HL-60 (cell line): ENCODE results near the gene MINPP1.

Experiments used
- CTCF ChIP-seq: IDR thresholded peaks from one replicate; pipeline ENCODE4 v1.5.1; 2011; ENCODE audit warnings: low read length, control low read depth, inconsistent platforms; ENCODE audit not compliant: insufficient read depth
- GABPA ChIP-seq: IDR thresholded peaks from 2 replicates; pipeline ENCODE4 v1.6.1; 2012; ENCODE audit warnings: low read depth
- POLR2AphosphoS5 ChIP-seq: IDR thresholded peaks from 2 replicates; pipeline ENCODE4 v1.6.1; 2012; ENCODE audit warnings: low read depth
- TF ChIP-seq, protein P1 (sequence below): IDR thresholded peaks from 2 replicates; pipeline ENCODE4 v1.6.1; 2012; ENCODE audit warnings: low read depth; ENCODE audit not compliant: insufficient replicate concordance

- TF ChIP-seq POLR2AphosphoS5 (no peak), CTCF (no peak), GABPA (no peak)
- TF ChIP-seq, protein P1, sequence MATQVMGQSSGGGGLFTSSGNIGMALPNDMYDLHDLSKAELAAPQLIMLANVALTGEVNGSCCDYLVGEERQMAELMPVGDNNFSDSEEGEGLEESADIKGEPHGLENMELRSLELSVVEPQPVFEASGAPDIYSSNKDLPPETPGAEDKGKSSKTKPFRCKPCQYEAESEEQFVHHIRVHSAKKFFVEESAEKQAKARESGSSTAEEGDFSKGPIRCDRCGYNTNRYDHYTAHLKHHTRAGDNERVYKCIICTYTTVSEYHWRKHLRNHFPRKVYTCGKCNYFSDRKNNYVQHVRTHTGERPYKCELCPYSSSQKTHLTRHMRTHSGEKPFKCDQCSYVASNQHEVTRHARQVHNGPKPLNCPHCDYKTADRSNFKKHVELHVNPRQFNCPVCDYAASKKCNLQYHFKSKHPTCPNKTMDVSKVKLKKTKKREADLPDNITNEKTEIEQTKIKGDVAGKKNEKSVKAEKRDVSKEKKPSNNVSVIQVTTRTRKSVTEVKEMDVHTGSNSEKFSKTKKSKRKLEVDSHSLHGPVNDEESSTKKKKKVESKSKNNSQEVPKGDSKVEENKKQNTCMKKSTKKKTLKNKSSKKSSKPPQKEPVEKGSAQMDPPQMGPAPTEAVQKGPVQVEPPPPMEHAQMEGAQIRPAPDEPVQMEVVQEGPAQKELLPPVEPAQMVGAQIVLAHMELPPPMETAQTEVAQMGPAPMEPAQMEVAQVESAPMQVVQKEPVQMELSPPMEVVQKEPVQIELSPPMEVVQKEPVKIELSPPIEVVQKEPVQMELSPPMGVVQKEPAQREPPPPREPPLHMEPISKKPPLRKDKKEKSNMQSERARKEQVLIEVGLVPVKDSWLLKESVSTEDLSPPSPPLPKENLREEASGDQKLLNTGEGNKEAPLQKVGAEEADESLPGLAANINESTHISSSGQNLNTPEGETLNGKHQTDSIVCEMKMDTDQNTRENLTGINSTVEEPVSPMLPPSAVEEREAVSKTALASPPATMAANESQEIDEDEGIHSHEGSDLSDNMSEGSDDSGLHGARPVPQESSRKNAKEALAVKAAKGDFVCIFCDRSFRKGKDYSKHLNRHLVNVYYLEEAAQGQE: no peak
Measured at GRCh38 chr10:87596351-87596750, 91.7 kb downstream of the MINPP1 start.
